Adipocyte (in vitro differentiated cells): Measurements from ENCODE around the gene MFSD6.

Experiments used
- DNase-seq: peaks from one replicate; pipeline ENCODE4 v3.0.0-alpha.2; 2015; ENCODE audit warnings: low read depth
- H3K27me3 ChIP-seq: replicated peaks from 2 replicates; pipeline ENCODE4 v1.7.0; 2013; ENCODE audit warnings: mild to moderate bottlenecking, low read length, moderate library complexity; ENCODE audit not compliant: control insufficient read depth, insufficient read depth
- H3K36me3 ChIP-seq: 2 replicates; pipeline ENCODE4 v1.7.0; 2013; ENCODE audit warnings: low read length, mild to moderate bottlenecking, moderate library complexity; ENCODE audit not compliant: control insufficient read depth, insufficient read depth, severe bottlenecking
- H3K4me1 ChIP-seq: 2 replicates; pipeline ENCODE4 v1.7.0; 2013; ENCODE audit warnings: mild to moderate bottlenecking, low read length, moderate library complexity; ENCODE audit not compliant: control insufficient read depth, insufficient read depth
- H3K4me3 ChIP-seq: 2 replicates; pipeline ENCODE4 v1.7.0; 2013; ENCODE audit warnings: mild to moderate bottlenecking, low read length, moderate library complexity
- H3K9ac ChIP-seq: 2 replicates; pipeline ENCODE4 v1.7.0; 2013; ENCODE audit warnings: mild to moderate bottlenecking, low read length, moderate library complexity
- H3K9me3 ChIP-seq: 2 replicates; pipeline ENCODE4 v1.7.0; 2013; ENCODE audit warnings: mild to moderate bottlenecking, low read length, moderate library complexity; ENCODE audit not compliant: control insufficient read depth

The MFSD6 gene

GRCh38 chr2:190376591-190377245 is 31.4 kb upstream of the MFSD6 start:
- Histone ChIP-seq H3K9ac (no peak overlapping the region), H3K9me3 (no peaks in the 10 kb centered on the region), H3K36me3 (no peaks in the 10 kb centered on the region), H3K4me1 (peaks cover 14% of the 10 kb centered on the region), H3K4me3 (no peak overlapping the region), H3K27me3 (no peaks in the 10 kb centered on the region)
- no peak for DNase-seq

- DNase-seq, result no peak
- Histone ChIP-seq H3K36me3 (no peaks in the 10 kb centered on the region), H3K9me3 (no peaks in the 10 kb centered on the region), H3K27me3 (no peaks in the 10 kb centered on the region), H3K4me3 (peak overlapping the region; percentile 34), H3K4me1 (peaks cover 14% of the 10 kb centered on the region), H3K9ac (no peak overlapping the region)
Observed at GRCh38 chr2:190378880-190379237, 29.3 kb upstream of the MFSD6 start.

- Histone ChIP-seq H3K9ac (no peak overlapping the region), H3K9me3 (no peaks in the 10 kb centered on the region), H3K4me3 (peak overlapping the region; percentile 34), H3K4me1 (peaks cover 14% of the 10 kb centered on the region), H3K36me3 (no peaks in the 10 kb centered on the region), H3K27me3 (no peaks in the 10 kb centered on the region)
- no peak for DNase-seq
Observed at GRCh38 chr2:190379249-190379964, 28.7 kb upstream of the MFSD6 start.

GRCh38 chr2:190380962-190381412 is 27.2 kb upstream of the MFSD6 start:
- Histone ChIP-seq H3K27me3 (no peaks in the 10 kb centered on the region), H3K4me1 (peaks cover 14% of the 10 kb centered on the region), H3K9me3 (no peaks in the 10 kb centered on the region), H3K4me3 (no peak overlapping the region), H3K9ac (no peak overlapping the region), H3K36me3 (no peaks in the 10 kb centered on the region)
- no peak for DNase-seq

GRCh38 chr2:190382851-190383250 is 25.3 kb upstream of the MFSD6 start:
- H3K9me3 ChIP-seq, result no peaks in the 10 kb centered on the region
- peak; percentile 31 for DNase-seq
- H3K4me3 ChIP-seq, result no peak overlapping the region
- H3K4me1 ChIP-seq, result peaks cover 14% of the 10 kb centered on the region
- no peak overlapping the region for H3K9ac ChIP-seq
- no peaks in the 10 kb centered on the region for H3K36me3 ChIP-seq
- H3K27me3 ChIP-seq, result no peaks in the 10 kb centered on the region

- DNase-seq, result no peak
- Histone ChIP-seq H3K9me3 (no peaks in the 10 kb centered on the region), H3K4me3 (no peak overlapping the region), H3K4me1 (no peaks in the 10 kb centered on the region), H3K36me3 (no peaks in the 10 kb centered on the region), H3K9ac (no peak overlapping the region), H3K27me3 (no peaks in the 10 kb centered on the region)
Observed at GRCh38 chr2:190387422-190387821, 20.7 kb upstream of the MFSD6 start.

GRCh38 chr2:190396271-190396670 is 11.9 kb upstream of the MFSD6 start:
- H3K36me3 ChIP-seq, result no peaks in the 10 kb centered on the region
- H3K4me3 ChIP-seq, result no peak overlapping the region
- DNase-seq, result no peak
- H3K4me1 ChIP-seq, result peaks cover 3% of the 10 kb centered on the region
- no peak overlapping the region for H3K9ac ChIP-seq
- H3K27me3 ChIP-seq, result no peaks in the 10 kb centered on the region
- no peaks in the 10 kb centered on the region for H3K9me3 ChIP-seq

GRCh38 chr2:190402986-190403603 is 5.1 kb upstream of the MFSD6 start:
- Histone ChIP-seq H3K4me3 (no peak overlapping the region), H3K36me3 (no peaks in the 10 kb centered on the region), H3K9ac (no peak overlapping the region), H3K27me3 (no peaks in the 10 kb centered on the region), H3K9me3 (peaks cover 4% of the 10 kb centered on the region), H3K4me1 (no peaks in the 10 kb centered on the region)
- no peak for DNase-seq

GRCh38 chr2:190404487-190404886 is 3.7 kb upstream of the MFSD6 start:
- H3K4me3 ChIP-seq, result no peak overlapping the region
- no peaks in the 10 kb centered on the region for H3K4me1 ChIP-seq
- H3K9me3 ChIP-seq, result peaks cover 4% of the 10 kb centered on the region
- H3K9ac ChIP-seq, result no peak overlapping the region
- no peak for DNase-seq
- no peaks in the 10 kb centered on the region for H3K27me3 ChIP-seq
- H3K36me3 ChIP-seq, result no peaks in the 10 kb centered on the region

- Histone ChIP-seq H3K4me1 (no peaks in the 10 kb centered on the region), H3K4me3 (no peak overlapping the region), H3K27me3 (no peaks in the 10 kb centered on the region), H3K9me3 (peaks cover 4% of the 10 kb centered on the region), H3K9ac (no peak overlapping the region), H3K36me3 (no peaks in the 10 kb centered on the region)
- DNase-seq, result no peak
Observed at GRCh38 chr2:190405070-190405469, 3.1 kb upstream of the MFSD6 start.

- Histone ChIP-seq H3K27me3 (no peaks in the 10 kb centered on the region), H3K9ac (no peak overlapping the region), H3K36me3 (no peaks in the 10 kb centered on the region), H3K4me3 (no peak overlapping the region), H3K9me3 (peaks cover 4% of the 10 kb centered on the region), H3K4me1 (no peaks in the 10 kb centered on the region)
- DNase-seq, result no peak
Observed at GRCh38 chr2:190405995-190406394, 2.2 kb upstream of the MFSD6 start.
